Measurements from ENCODE around the gene MARCHF9.

DNA sequence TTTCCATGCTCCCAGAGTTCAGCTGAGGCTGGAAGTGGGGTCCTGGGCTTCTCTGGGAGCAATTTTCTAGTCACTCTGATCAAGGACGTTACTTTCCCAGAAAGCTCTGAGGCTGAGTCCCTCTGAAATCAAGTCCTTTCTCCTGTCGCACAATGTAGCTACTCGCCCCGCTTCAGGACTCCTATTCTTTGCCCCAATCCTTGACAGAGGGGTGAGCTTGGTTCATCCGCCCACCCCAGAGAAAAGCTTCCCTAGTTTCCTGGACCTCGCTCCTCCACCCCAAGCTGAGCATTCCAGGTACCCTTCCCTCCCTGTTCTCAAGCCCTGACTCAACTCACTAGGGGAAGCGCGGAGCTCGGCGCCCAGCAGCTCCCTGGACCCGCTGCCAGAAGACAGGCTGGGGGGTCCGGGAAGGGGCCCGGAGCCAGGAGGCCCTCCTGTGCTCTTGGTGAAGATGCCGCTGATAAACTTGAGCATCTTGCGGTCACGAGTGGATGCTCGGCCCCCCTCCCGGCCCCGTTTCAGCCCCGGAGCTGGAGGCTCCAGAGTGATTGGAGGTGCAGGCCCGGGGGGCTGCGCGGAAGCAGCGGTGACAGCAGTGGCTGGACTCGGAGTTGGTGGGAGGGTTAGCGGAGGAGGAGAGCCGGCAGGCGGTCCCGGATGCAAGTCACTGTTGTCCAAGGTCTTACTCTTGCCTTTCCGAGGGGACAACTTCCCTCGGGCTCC, 18.0 kb upstream of the MARCHF9 start:
- TF ChIP-seq, protein P1, sequence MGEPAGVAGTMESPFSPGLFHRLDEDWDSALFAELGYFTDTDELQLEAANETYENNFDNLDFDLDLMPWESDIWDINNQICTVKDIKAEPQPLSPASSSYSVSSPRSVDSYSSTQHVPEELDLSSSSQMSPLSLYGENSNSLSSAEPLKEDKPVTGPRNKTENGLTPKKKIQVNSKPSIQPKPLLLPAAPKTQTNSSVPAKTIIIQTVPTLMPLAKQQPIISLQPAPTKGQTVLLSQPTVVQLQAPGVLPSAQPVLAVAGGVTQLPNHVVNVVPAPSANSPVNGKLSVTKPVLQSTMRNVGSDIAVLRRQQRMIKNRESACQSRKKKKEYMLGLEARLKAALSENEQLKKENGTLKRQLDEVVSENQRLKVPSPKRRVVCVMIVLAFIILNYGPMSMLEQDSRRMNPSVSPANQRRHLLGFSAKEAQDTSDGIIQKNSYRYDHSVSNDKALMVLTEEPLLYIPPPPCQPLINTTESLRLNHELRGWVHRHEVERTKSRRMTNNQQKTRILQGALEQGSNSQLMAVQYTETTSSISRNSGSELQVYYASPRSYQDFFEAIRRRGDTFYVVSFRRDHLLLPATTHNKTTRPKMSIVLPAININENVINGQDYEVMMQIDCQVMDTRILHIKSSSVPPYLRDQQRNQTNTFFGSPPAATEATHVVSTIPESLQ (CRISPR knock-in tag; IDR thresholded peaks at IDR 0.05): no peak
- TF ChIP-seq SP1 (CRISPR knock-in tag; conservative IDR thresholded peaks at IDR 0.05) (no peak), NFE2L1 (CRISPR knock-in tag; IDR thresholded peaks at IDR 0.05) (no peak), CREB1 (CRISPR knock-in tag; IDR thresholded peaks at IDR 0.05) (no peak)
- TF ChIP-seq, protein P2, sequence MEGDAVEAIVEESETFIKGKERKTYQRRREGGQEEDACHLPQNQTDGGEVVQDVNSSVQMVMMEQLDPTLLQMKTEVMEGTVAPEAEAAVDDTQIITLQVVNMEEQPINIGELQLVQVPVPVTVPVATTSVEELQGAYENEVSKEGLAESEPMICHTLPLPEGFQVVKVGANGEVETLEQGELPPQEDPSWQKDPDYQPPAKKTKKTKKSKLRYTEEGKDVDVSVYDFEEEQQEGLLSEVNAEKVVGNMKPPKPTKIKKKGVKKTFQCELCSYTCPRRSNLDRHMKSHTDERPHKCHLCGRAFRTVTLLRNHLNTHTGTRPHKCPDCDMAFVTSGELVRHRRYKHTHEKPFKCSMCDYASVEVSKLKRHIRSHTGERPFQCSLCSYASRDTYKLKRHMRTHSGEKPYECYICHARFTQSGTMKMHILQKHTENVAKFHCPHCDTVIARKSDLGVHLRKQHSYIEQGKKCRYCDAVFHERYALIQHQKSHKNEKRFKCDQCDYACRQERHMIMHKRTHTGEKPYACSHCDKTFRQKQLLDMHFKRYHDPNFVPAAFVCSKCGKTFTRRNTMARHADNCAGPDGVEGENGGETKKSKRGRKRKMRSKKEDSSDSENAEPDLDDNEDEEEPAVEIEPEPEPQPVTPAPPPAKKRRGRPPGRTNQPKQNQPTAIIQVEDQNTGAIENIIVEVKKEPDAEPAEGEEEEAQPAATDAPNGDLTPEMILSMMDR (IDR thresholded peaks at IDR 0.05): no peak
- TF ChIP-seq, protein P3, sequence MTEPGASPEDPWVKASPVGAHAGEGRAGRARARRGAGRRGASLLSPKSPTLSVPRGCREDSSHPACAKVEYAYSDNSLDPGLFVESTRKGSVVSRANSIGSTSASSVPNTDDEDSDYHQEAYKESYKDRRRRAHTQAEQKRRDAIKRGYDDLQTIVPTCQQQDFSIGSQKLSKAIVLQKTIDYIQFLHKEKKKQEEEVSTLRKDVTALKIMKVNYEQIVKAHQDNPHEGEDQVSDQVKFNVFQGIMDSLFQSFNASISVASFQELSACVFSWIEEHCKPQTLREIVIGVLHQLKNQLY (CRISPR knock-in tag; IDR thresholded peaks at IDR 0.05): no peak
- TF ChIP-seq, protein P4, sequence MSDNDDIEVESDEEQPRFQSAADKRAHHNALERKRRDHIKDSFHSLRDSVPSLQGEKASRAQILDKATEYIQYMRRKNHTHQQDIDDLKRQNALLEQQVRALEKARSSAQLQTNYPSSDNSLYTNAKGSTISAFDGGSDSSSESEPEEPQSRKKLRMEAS (CRISPR knock-in tag; IDR thresholded peaks at IDR 0.05): no peak
